Osteocyte (in vitro differentiated cells): ENCODE measurements around the gene CELF4. TPM values are rescaled to one million over a fixed set of nuclear protein-coding genes. Genes with fewer than 3 reads are reported as not detected.

Experiments used
- DNase-seq: peaks from one replicate; pipeline ENCODE4 v3.0.0; 2021; ENCODE audit warnings: mixed read lengths; ENCODE audit not compliant: unreplicated experiment; ENCODE audit errors: extremely low spot score
- H3K27ac Mint-ChIP-seq: one replicate; pipeline ENCODE4 v1.8.0; 2021; ENCODE audit warnings: mild to moderate bottlenecking, mixed read lengths; ENCODE audit not compliant: unreplicated experiment
- H3K27me3 Mint-ChIP-seq: one replicate; pipeline ENCODE4 v1.8.0; 2021; ENCODE audit warnings: mixed read lengths; ENCODE audit not compliant: unreplicated experiment
- H3K36me3 Mint-ChIP-seq: one replicate; pipeline ENCODE4 v1.8.0; 2021; ENCODE audit warnings: mixed read lengths; ENCODE audit not compliant: unreplicated experiment
- H3K4me1 Mint-ChIP-seq: one replicate; pipeline ENCODE4 v1.8.0; 2021; ENCODE audit warnings: mixed read lengths; ENCODE audit not compliant: unreplicated experiment
- H3K4me3 Mint-ChIP-seq: one replicate; pipeline ENCODE4 v1.8.0; 2021; ENCODE audit warnings: mild to moderate bottlenecking, moderate library complexity, mixed read lengths; ENCODE audit not compliant: unreplicated experiment
- H3K9me3 Mint-ChIP-seq: one replicate; pipeline ENCODE4 v1.8.0; 2021; ENCODE audit warnings: mixed read lengths; ENCODE audit not compliant: unreplicated experiment
- total RNA-seq: library from RNA; stranded (reverse); gene quantifications from 2 replicates; pipeline ENCODE4 v1.2.1, GENCODE V29; 2021
- TF ChIP-seq, protein P1 (sequence below): fragments of 200-600 bp; sonication (generic); IDR thresholded peaks from 2 replicates; pipeline ENCODE4 v1.5.0; 2021; ENCODE audit warnings: antibody characterized with exemption, mild to moderate bottlenecking, moderate library complexity

Gene CELF4
- total RNA-seq, 1 donor from 2014 or later = not detected

DNA sequence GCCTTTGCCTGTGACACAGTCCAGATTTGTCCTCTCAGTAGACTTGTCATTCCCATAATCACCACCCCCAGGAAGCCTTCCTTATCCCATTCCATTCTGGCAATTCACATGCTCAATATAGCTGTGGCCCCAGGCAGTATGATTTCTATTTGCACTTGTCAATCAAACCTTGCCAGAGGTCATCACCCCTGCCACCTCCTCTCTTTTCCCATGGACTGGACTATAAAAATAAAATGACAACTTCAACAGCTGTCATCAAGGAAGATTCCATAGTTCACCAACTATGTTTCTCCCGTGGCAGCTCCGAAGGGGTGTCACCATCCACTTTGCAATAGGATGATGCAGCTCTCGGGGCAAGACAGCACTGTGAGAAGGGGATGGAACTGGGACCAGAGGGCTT is 255.7 kb downstream of the CELF4 start:
- TF ChIP-seq, protein P1, sequence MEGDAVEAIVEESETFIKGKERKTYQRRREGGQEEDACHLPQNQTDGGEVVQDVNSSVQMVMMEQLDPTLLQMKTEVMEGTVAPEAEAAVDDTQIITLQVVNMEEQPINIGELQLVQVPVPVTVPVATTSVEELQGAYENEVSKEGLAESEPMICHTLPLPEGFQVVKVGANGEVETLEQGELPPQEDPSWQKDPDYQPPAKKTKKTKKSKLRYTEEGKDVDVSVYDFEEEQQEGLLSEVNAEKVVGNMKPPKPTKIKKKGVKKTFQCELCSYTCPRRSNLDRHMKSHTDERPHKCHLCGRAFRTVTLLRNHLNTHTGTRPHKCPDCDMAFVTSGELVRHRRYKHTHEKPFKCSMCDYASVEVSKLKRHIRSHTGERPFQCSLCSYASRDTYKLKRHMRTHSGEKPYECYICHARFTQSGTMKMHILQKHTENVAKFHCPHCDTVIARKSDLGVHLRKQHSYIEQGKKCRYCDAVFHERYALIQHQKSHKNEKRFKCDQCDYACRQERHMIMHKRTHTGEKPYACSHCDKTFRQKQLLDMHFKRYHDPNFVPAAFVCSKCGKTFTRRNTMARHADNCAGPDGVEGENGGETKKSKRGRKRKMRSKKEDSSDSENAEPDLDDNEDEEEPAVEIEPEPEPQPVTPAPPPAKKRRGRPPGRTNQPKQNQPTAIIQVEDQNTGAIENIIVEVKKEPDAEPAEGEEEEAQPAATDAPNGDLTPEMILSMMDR = no peak
- no peak for DNase-seq
- Mint-ChIP-seq H3K9me3 (no peaks in the 10 kb centered on the region), H3K27me3 (peaks cover 2% of the 10 kb centered on the region), H3K4me3 (no peak overlapping the region), H3K36me3 (no peaks in the 10 kb centered on the region), H3K4me1 (peaks cover 7% of the 10 kb centered on the region), H3K27ac (no peak overlapping the region)

DNA sequence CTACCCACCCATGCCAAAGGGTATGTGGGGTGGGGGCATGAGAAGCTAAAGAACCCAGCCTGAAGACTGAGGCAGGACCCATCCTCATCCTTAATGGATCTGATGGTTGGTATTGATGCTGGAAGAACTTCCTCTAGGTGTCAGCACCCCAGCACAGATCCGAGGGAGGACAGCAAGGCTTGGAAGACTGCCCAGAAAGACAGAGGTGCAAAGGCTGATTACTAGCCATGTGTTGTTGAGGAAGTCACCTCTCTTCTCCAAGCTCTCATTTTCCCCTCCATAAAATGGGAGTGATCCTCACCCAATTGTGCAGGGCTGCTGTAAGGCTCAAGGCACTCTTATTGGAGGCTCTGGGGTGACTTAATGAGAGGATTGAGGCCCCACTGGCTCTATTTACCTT is 256.5 kb downstream of the CELF4 start:
- no peaks in the 10 kb centered on the region for H3K36me3 Mint-ChIP-seq
- H3K4me3 Mint-ChIP-seq = no peak overlapping the region
- TF ChIP-seq, protein P1 = no peak
- DNase-seq = no peak
- peaks cover 7% of the 10 kb centered on the region for H3K4me1 Mint-ChIP-seq
- H3K27ac Mint-ChIP-seq = no peak overlapping the region
- H3K27me3 Mint-ChIP-seq = peaks cover 2% of the 10 kb centered on the region
- H3K9me3 Mint-ChIP-seq = no peaks in the 10 kb centered on the region

DNA sequence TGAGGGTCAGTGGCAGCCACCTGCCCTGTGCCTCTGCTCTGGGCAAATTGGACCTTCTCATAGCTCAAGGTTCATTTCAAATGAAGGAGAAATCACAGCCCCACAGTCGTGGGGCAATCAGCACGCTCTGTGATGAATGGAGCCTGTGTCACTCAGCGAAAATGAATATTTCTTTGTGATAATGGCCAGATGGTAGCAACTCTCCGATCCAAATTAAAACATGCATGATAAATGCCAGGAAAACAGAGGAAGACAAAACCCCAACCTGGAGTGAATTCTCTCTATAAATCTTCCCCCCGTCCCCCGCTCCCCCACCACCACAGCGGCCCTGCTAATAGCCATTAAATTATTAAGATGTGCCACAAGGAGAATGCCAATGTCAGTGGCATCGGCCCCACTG is 258.4 kb downstream of the CELF4 start:
- Mint-ChIP-seq H3K36me3 (no peaks in the 10 kb centered on the region), H3K4me3 (no peak overlapping the region), H3K9me3 (no peaks in the 10 kb centered on the region), H3K27me3 (no peaks in the 10 kb centered on the region), H3K4me1 (peaks cover 11% of the 10 kb centered on the region), H3K27ac (no peak overlapping the region)
- DNase-seq = no peak
- TF ChIP-seq, protein P1 = no peak

DNA sequence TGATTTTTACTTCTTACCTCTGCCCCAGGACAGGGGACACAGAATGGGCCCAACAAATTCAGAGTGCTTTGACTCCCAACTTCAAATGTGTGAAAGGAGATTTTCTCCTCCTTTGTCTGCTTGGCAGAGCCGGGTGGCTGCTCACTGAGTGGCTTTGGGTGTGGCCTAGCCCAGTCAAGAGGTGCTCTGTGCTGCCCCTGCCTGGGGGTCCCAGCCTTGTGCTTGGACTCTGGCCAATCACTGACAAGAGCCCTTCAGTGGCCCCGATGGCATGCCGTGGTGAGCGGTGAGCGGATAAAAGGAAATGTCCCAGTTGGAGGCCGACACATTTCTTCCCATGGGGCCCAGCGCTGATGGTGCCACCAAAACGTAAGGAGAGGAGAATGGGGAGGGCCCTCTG is 259.2 kb downstream of the CELF4 start:
- TF ChIP-seq, protein P1 = no peak
- H3K4me1 Mint-ChIP-seq = peaks cover 11% of the 10 kb centered on the region
- H3K4me3 Mint-ChIP-seq = no peak overlapping the region
- peak overlapping the region; percentile 47 for H3K27ac Mint-ChIP-seq
- H3K27me3 Mint-ChIP-seq = no peaks in the 10 kb centered on the region
- no peak for DNase-seq
- no peaks in the 10 kb centered on the region for H3K36me3 Mint-ChIP-seq
- no peaks in the 10 kb centered on the region for H3K9me3 Mint-ChIP-seq

DNA sequence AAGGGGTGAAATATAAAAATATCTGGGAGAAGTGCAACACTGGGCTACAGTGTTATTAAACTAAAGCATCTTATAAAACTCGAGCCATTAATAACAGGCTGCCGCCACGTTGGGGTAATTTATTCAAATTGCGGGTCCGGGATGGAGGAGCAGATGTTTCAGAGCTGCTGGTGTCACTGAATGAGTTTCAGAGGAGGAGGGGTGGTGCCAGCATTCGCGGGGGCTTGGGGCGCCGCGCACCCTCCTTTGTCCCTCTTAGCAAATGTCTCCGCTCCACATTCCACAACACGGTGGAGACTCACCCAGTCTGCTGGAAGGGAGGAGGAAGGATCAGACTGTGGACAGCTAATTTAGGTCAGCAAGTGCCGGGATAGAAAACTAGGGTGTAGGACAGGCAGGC is 260.5 kb downstream of the CELF4 start:
- no peaks in the 10 kb centered on the region for H3K9me3 Mint-ChIP-seq
- DNase-seq = no peak
- no peak overlapping the region for H3K4me3 Mint-ChIP-seq
- no peaks in the 10 kb centered on the region for H3K27me3 Mint-ChIP-seq
- H3K27ac Mint-ChIP-seq = no peak overlapping the region
- peaks cover 12% of the 10 kb centered on the region for H3K4me1 Mint-ChIP-seq
- H3K36me3 Mint-ChIP-seq = no peaks in the 10 kb centered on the region
- TF ChIP-seq, protein P1 = no peak
